NCI-H510A (cell line): ENCODE measurements around the gene EPHA2.
"Not testable (repeated sequence)": the region's sequence is repeated elsewhere in the genome, so short reads cannot be mapped to it uniquely, and the experiment has no call there.

Experiments used
- DNase-seq: peaks from one replicate; lab custom pipeline; 2025; lab: John Stamatoyannopoulos, UW

EPHA2 gene

DNA sequence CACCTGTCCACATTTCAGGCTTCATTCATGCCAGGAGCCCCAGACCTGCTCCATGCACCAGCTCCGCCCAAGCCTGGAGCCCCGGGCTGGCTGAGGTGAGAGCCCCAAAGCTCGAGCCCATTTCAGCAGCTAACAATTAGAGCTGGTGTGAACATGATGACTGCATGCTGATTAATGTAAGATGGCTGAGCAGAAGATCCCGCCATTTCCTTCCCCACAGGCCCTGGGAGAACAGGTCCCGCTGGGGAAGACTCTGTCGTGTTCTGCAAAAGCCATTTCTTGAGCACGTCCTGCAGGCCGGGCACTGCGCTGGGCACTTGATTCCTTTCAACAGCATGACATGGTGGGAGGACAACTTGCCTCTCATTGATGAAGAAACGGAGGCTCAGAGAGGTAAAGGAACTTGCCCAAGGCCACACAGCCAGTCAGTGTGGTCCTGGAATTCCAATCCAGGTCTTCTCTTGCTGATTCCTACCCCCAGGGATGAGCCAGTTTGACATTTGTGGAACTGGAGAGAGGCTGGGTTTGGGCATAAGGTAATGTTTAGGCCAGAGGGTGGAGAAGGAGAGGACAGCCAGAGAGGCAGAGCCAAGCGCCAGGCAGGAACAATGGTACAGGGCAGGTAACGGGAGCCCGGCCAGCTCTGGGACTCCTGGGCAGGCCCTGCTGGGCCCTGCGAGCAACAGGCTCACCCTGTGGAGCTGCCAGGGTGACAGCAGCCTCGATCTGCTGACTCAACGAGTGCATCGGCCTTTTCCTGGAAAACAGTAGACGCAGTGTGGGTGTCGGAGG, 28.1 kb upstream of the EPHA2 start:
- no peak for DNase-seq

DNA sequence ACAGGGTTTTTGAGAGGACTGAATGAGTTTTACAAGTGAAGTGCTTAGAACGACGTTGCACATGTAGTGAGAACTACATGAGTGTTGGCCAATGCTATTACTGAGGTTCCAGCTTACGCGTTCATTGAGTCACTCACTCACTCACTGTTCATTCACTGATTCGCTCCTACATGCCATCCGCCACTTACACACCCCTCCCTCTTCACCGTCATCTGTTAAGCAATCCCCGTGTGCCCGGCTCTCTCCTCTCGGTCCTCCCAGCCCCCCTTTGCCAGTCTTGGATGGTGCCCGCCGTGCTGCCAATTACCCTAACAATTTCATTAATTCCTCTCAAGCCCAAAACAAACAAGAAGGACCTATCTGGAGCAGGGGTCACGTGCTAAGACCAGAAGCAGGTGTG, 27.3 kb upstream of the EPHA2 start:
- DNase-seq: no peak

- DNase-seq: no peak
Measured at GRCh38 chr1:16181887-16182719, 26.2 kb upstream of the EPHA2 start.

DNA sequence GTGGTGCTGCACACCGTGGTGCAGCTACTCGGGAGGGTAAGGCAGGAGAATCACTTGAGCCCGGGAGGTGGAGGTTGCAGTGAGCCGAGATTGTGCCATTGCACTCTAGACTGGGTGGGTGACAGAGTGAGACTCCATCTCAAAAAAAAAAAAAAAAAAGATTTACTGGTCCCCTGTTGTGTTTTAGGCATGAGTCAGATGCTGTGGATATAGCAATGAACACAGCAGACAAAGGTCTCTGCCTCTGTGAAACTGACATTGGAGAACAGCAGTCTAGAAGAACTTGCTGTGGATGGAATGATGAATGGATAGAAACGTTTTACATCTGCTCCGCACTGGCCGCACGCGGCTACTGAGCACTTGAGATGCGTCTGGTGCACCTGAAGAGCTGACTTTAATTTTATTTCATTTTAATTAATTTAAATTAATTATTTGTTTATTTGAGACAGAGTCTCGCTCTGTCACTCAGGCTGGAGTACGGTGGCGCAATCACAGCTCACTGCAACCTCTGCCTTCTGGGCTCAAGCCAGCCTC, 24.5 kb upstream of the EPHA2 start:
- DNase-seq: no peak

DNA sequence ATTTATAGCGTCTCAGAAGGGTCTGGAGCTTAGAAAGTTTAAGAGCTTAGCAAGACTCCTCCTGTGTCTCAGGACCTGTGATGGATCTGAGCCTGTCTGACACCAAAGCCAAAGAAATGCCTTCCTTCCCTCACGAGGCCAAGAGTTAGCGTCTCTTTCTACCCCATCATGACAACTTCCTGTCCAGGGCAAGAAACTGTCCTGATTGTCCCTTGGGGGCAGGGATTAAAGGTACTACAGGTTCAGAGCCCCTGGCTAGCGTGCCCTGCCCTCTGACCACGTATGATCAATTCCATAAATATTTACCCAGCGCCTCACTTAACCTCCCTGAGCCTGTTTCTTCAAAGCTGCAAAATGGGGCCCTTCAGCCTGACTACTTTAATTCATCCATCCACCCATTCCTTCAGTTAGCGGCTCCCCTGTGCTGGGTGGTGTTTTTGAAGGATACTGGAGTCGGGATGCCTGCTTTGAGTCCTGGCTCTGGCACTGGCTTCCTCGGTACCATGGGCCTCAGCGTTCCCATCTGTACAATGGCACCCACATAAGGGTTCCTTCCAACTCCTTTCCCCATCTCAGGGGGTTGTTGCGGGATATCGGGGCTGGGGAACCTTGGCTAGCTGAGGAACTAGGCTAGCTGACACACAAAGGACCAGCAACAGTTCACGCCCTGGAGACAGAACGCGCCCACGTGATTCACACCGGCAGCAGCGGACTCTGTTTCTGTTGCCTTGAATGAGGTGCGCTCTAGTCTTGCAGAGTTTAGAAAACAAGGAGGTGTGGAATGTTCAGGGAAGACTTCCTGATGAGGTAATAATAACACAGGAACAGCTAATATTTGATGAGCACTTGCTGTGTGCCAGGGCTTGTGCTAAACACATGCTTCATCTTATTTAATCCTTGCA, 23.0 kb upstream of the EPHA2 start:
- DNase-seq: no peak

GRCh38 chr1:16177306-16177705, 21.4 kb upstream of the EPHA2 start:
- no peak for DNase-seq

- DNase-seq: no peak
Measured at GRCh38 chr1:16176653-16177052, 20.8 kb upstream of the EPHA2 start.

GRCh38 chr1:16175610-16176553, 20.0 kb upstream of the EPHA2 start:
- DNase-seq: no peak

- no peak for DNase-seq
Measured at GRCh38 chr1:16174886-16175598, 19.2 kb upstream of the EPHA2 start.

DNA sequence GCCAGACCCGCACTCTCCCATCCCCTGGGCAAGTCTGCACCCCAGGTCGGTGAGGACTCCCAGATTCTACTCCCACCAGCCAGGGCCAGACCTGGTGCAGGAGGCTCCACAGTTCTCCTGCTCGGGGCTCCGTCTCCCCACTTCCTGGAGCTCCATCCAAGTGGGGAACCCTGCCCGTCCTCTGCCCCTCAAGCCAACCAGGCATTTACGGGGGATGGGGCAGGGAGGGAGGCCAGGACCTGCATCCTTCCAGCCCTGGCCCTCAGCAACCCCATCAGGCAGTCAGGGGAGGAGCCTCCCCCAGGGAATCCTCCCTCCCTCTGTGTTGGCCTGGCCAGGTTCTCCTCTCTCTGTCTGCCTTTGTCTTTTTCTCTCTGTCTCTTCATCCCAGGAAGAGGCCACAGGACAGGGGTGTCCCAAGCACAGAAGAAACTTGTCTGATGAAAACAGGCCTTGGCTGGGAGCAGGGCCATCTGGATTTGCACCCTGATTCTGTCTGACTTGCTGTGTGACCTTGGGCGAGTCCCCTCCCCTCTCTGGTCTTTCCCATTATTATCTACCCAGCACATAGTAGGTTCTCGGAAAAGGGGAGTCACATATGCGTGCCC, 18.5 kb upstream of the EPHA2 start:
- no peak for DNase-seq

GRCh38 chr1:16173447-16174260, 17.8 kb upstream of the EPHA2 start:
- no peak for DNase-seq

DNA sequence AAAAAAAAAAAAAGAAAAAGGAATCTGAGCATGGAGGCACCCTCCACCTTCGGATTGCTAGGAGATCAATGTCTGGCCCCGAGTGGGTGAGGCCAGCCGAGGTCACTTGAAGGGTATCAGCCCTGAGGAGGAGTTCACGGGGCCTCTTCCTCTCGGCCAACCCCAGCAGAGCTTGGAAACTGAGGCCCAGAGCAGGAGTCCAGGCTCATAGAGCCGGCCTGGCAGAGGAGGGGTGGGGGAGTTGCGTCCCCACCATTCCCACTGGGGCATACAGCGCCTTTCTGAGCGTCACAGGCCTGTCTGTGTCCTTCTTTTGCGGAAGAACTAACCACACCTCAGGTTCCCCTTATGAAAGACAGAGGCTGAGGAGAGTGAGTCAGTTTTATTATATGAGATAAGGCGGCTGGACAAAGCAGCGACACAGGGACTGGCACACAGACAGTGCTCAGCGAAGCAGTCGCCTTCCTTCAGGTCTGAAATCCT, 17.1 kb upstream of the EPHA2 start:
- DNase-seq: no peak

DNA sequence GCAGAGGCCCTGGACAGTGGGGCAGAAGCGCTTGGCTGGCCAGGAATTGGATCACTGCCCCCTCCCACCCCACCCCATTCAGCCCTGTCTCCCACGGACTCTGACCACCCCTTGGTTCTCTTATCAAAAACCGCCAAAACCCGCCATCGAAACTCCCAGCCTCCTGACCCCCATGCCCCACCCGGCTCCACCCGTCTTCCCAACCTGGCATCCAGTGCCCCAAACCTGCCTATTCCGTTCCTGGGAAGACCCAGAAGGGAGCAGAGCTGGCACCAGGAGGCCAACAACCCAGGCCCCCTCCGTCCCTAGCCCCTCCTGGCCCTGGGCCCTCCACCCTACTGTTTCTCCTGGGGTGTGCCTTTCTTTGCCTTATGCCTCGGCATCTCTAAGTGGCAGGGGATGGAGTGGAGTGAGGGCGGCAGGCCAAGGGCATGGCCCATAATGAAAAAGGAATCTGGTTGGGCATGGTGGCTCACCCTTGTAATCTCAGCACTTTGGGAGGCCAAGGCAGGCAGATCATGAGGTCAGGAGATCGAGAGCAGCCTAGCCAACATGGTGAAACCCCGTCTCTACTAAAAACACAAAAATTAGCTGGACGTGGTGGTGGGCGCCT, 16.5 kb upstream of the EPHA2 start:
- DNase-seq: no peak

- DNase-seq: no peak
Measured at GRCh38 chr1:16171314-16172151, 15.7 kb upstream of the EPHA2 start.

GRCh38 chr1:16170283-16170673, 14.4 kb upstream of the EPHA2 start:
- no peak for DNase-seq

DNA sequence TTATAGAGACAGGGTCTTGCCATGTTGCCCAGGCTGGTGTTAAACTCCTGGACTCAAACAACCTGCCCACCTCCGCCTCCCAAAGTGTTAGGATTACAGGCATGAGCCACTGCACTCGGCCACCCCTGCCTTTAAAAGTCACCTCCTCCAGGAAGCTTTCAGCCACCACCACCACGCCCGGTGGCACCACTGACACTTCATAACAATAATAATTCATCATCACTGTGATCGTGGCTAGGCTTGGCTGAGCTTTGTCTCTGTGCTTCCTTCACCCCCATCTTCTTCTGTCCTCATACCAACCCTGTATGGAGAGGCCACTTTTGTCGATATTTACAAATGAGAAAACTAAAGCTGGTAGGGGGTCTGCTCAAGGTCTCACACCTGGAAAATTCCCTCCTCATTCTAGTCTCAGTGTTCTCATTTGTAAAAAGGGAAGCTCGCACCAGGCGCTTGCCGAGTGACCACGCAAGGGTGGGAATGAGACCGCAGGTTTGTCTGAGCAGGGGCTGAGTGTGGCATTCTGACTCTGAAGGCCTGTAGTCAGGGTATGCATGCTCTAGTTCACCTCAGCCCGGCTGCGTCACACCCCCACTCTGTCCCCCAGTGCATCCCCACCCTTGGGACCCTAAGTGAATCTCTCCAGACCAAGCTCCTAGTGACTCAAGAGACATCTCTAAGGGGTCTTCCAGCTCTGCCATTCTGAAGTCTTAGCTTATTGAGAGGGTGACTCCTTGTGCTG, 12.9 kb upstream of the EPHA2 start:
- DNase-seq: no peak

GRCh38 chr1:16168144-16168495, 12.3 kb upstream of the EPHA2 start:
- DNase-seq: not testable (repeated sequence)
